ENCODE measurements around the gene TMEM184A. TPM values are rescaled to one million over a fixed set of nuclear protein-coding genes. Genes with fewer than 3 reads are reported as not detected.

Gene TMEM184A
- total and polyA plus RNA-seq, 9 donors = 0.45 to 4.2 (median 0.57) TPM

DNA sequence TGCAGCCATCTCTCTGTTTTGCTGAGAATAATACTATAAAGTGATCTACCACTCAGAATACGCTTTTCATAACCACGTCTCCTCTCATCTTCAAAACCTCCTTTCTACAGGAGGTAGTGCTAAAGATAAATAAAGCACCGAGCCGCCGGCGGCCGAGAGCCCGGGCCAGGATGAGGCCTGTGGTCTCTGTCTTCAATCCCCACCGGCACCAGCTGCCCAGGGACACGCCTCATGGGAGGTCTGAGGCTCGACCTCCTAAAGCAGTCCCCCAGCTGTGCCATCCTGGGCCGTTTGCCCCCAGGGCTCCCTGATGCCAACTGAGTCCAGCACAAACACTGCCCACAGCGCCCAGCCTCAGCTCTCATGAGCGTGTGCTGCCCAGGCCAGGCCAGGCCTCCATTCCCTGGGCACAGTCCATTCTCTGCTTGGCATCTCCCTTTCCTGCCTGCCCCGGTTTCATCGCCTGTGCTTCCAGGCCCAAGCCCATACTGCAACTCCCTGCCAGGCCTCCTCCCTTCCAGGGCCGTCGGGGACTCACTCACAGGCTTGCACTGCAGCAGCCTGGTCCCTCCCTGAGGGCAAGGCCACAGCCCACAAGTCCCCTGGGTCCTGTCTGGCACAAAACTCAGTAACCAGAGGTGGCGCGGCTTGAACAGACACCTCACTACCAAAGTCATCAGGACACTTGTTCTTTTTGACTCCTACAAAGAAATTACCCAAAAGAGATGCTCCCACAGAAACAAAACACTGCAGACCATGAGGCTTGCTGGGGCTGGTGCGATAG, 54.3 kb downstream of the TMEM184A start:
- Histone ChIP-seq H3K27me3 (ENCODE audit: control insufficient read depth, insufficient read depth, low read length) (no peaks in the 10 kb centered on the region), H3K9me3 (replicated peaks; ENCODE audit: control insufficient read depth, low read depth, low read length) (no peaks in the 10 kb centered on the region), H3K36me3 (ENCODE audit: control insufficient read depth, insufficient read depth, low read length) (peaks cover 61% of the 10 kb centered on the region), H3K4me1 (ENCODE audit: control insufficient read depth, insufficient read depth, low read length) (peaks cover 11% of the 10 kb centered on the region), H3K27ac (ENCODE audit: low read length) (no peak overlapping the region), H3K4me3 (ENCODE audit: low read length) (no peak overlapping the region)
- 89% methylated on average over 19 of the region's 21 CpGs for WGBS (ENCODE audit: insufficient coverage)
- DNase-seq = no peak

DNA sequence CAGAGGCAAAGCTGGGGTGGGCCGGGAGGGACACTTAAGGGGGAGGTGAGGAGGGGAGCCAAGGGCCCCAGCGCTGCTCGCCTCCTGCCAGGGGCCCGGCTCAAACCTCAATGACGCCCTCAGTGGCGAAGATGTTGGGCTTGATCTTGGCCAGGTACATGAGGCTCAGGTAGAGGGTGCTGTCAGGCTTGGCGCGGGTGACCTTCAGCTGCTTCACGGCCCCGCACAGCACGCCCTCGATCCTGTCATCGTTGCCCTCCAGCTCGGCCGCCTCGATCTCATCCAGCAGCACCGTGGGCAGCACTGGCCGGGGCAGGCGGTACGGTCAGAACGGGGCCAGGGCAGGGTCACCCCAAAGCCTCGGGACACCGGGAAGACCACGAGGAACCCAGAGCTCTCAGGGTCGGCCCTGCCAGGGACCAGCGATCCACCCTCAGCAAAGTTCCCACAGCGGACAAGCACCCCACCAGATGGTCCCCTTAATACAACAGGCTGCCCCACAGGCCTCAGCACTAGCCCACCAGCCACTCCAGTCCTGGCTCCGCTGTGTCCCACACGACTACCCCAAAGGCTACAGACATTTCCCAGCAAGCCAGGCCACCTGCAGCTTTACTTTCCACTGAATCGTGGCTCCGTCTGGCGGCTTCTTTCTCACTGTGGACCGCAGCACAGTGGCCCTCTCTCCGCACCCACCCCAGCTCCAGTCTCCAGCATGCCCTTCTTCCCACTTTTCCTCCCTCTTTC, 55.8 kb downstream of the TMEM184A start:
- Histone ChIP-seq H3K27ac (ENCODE audit: low read length) (no peak overlapping the region), H3K4me3 (ENCODE audit: low read length) (no peak overlapping the region), H3K36me3 (ENCODE audit: control insufficient read depth, insufficient read depth, low read length) (peaks cover 73% of the 10 kb centered on the region), H3K4me1 (ENCODE audit: control insufficient read depth, insufficient read depth, low read length) (peaks cover 10% of the 10 kb centered on the region), H3K27me3 (ENCODE audit: control insufficient read depth, insufficient read depth, low read length) (no peaks in the 10 kb centered on the region), H3K9me3 (replicated peaks; ENCODE audit: control insufficient read depth, low read depth, low read length) (no peaks in the 10 kb centered on the region)
- no peak for DNase-seq
- WGBS (ENCODE audit: insufficient coverage) = 95% methylated on average over 33 of the region's 34 CpGs

DNA sequence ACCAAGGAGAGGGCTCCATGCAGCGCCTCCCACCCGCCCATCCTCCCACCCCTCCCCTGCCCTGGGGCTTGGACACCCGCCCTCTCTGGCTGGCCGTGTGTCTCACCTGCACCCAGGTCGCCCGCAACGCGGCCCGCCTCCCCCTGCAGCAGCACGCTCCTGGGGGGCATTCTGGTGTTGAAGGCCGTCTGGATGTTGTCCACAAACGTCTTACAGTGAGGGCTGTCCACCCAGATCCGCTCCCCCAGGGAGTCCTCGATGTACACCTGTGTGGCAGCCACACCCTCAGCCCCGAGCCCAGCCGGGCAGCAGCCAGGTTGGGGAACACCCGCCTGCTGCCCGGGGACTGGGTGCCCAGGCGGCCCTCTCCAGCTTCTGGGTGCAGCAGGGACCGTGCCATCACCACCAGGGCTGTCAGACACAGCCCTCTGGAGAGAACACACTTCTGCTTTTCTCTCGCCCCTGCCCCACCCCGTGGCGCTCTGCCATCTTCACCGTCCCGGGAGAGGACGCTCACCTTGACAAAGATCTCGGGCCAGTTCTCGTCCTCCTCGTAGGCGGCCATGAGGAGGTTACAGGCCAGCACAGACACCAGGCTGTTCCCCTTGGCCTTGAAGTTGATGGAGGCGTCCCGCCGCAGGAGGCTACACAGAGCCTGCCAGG, 56.5 kb downstream of the TMEM184A start:
- Histone ChIP-seq H3K4me3 (ENCODE audit: low read length) (no peak overlapping the region), H3K36me3 (ENCODE audit: control insufficient read depth, insufficient read depth, low read length) (peaks cover 78% of the 10 kb centered on the region), H3K27ac (ENCODE audit: low read length) (no peak overlapping the region), H3K9me3 (replicated peaks; ENCODE audit: control insufficient read depth, low read depth, low read length) (no peaks in the 10 kb centered on the region), H3K4me1 (ENCODE audit: control insufficient read depth, insufficient read depth, low read length) (peaks cover 10% of the 10 kb centered on the region), H3K27me3 (ENCODE audit: control insufficient read depth, insufficient read depth, low read length) (no peaks in the 10 kb centered on the region)
- 92% methylated on average over 31 of the region's 33 CpGs for WGBS (ENCODE audit: insufficient coverage)
- DNase-seq = no peak

DNA sequence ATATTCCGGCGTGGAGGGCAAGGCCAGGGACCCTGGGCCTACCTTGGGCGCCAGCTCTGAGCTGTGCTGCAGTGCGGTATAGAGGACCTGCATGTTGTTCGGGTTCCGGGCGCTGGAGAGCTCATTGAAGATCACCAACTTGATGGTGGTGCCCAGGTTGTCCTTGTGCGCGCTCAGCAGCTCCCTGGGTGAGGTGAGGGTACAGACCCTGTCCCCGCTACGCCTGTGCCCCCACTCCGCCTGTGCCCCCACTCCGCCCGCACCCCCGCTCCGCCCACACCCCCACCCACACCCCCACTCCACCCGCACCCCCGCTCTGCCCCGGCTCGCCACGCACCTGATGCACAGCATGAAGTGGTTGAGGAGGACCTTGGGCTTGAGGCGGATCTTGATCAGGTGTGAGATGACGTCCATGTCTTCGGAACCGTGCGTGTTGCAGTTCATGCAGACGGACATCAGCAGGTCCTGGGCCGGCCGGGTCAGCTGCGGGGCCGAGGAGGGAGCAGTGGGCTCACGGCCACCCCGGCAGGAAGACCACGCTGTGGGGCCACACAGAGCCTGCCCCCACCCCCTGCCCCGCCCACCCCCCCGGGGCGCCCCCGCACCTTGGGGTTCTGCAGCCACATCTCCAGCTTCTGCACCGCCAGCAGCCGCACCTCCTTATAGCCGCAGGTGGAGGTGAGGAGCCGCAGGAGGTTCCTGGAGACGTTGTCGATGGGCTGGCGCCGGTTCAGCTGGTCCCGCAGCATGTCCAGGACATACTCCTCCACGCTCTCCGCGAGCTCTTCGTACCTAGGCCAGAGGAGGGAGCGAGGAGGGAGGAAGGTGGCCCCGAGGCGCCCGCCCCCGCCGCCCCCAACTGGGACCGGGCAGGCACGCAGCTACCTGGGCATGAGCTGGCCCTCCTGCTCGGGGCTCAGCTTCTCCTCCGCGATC, 57.4 kb downstream of the TMEM184A start:
- Histone ChIP-seq H3K9me3 (replicated peaks; ENCODE audit: control insufficient read depth, low read depth, low read length) (no peaks in the 10 kb centered on the region), H3K36me3 (ENCODE audit: control insufficient read depth, insufficient read depth, low read length) (peaks cover 86% of the 10 kb centered on the region), H3K27ac (ENCODE audit: low read length) (no peak overlapping the region), H3K27me3 (ENCODE audit: control insufficient read depth, insufficient read depth, low read length) (no peaks in the 10 kb centered on the region), H3K4me3 (ENCODE audit: low read length) (no peak overlapping the region), H3K4me1 (ENCODE audit: control insufficient read depth, insufficient read depth, low read length) (peaks cover 10% of the 10 kb centered on the region)
- 95% methylated on average over 34 of the region's 62 CpGs for WGBS (ENCODE audit: insufficient coverage)
- no peak for DNase-seq

DNA sequence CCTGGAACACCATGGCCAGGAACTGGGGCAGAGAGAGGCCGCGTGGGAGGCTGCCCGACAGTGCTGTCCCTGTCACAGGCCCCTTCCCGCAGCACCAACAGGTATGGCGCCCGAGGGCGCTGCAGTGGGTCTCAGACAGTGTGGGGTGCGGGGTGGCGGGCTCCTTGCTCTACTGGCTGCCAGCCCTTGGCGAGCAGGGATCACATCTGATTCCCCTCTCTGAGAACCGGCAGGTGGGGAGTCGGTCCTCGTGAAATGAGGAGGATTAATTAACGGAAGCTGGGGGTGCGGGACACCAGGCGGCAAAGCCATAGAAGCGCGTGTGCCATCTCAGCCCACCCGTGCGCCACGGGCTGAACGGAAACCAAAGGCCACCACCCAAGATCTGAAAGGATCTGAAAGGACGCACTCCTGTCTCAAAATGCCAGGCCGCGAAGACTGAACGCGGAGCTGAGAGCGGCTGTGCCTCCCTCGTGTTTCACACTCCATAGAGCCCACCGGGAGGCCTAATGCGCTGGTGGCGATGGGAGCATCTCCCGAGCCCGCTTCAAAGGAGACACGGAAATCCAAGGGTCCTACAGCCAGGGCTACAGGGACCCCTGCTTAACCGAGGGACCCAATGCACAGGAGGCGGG, 58.6 kb downstream of the TMEM184A start:
- DNase-seq = no peak
- Histone ChIP-seq H3K4me1 (ENCODE audit: control insufficient read depth, insufficient read depth, low read length) (no peaks in the 10 kb centered on the region), H3K4me3 (ENCODE audit: low read length) (no peak overlapping the region), H3K27me3 (ENCODE audit: control insufficient read depth, insufficient read depth, low read length) (no peaks in the 10 kb centered on the region), H3K27ac (ENCODE audit: low read length) (no peak overlapping the region), H3K9me3 (replicated peaks; ENCODE audit: control insufficient read depth, low read depth, low read length) (no peaks in the 10 kb centered on the region), H3K36me3 (ENCODE audit: control insufficient read depth, insufficient read depth, low read length) (peaks cover 86% of the 10 kb centered on the region)
- WGBS (ENCODE audit: insufficient coverage) = 95% methylated on average over 37 of the region's 37 CpGs

DNA sequence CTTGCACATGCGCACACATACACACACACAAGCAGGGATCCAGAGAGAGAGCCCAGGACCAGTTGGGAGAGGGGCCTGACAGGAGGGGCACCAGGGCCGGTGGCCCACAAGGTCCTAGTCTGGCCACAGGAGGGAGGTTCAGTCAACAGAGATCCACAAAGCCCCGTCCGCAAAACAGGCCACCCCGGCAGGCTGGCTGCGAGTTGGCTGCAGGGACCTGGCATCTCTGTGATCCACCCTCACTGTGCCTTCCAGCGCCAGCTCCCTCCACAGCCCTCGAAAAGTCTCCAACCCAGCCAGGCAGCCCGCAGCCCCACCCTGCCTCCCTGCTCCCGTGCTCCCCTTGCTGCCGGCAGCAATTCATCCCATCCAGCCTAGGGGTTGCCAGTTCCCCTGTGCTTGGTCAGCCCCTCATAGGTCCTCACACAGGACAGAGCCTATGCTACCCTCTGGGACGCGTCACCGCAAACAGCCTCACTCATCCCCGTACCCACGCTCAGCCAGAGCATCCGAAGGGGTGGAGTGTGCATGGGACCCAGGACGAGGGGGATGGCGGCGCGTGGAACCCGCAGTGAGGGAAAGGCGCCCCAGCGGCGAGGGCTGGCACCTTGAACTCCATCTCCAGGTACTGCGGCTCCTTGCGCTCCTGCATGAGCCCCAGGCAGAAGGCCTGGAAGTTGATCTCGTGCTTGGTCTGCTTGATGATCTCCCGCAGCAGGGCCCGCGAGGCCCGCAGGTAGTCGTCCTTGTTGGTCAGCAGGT, 59.3 kb downstream of the TMEM184A start:
- no peaks in the 10 kb centered on the region for H3K9me3 ChIP-seq (replicated peaks; ENCODE audit: control insufficient read depth, low read depth, low read length)
- peaks cover 86% of the 10 kb centered on the region for H3K36me3 ChIP-seq (ENCODE audit: control insufficient read depth, insufficient read depth, low read length)
- DNase-seq = no peak
- H3K27me3 ChIP-seq (ENCODE audit: control insufficient read depth, insufficient read depth, low read length) = no peaks in the 10 kb centered on the region
- H3K4me3 ChIP-seq (ENCODE audit: low read length) = no peak overlapping the region
- WGBS (ENCODE audit: insufficient coverage) = 94% methylated on average over 32 of the region's 33 CpGs
- no peak overlapping the region for H3K27ac ChIP-seq (ENCODE audit: low read length)
- no peaks in the 10 kb centered on the region for H3K4me1 ChIP-seq (ENCODE audit: control insufficient read depth, insufficient read depth, low read length)

DNA sequence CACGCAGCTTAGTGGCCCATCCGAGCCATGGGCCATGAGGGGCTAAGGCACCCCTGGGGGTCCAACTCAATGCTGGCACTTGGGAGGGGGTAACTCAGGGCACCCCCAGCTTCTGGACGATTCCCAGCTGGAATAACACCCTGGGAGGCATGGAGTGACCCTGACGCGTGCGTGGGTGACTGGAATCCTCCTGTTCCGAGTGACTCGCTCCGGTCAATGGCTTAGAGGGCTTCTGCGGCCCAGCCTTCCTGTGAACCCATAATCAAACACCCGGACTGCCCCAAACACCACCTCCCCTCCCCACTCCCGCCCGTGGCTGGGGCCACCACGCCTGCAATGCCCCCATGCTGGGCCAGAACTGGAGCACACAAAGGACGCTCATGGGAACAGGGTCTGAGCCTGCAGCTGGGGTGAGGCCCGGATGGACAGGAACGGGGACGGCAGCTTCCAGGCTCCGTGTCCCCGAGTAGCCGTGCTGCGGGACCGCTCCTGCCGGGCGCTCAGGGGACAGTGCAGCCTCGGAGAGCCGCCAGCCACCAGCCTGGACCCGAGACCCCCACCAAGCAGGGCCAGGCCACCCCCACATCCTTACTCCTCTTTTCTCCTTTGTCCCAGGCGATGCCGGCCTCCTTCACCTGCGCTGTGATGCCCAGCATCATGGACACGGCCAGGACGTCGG, 60.3 kb downstream of the TMEM184A start:
- Histone ChIP-seq H3K4me3 (ENCODE audit: low read length) (no peak overlapping the region), H3K36me3 (ENCODE audit: control insufficient read depth, insufficient read depth, low read length) (peaks cover 81% of the 10 kb centered on the region), H3K27ac (ENCODE audit: low read length) (no peak overlapping the region), H3K27me3 (ENCODE audit: control insufficient read depth, insufficient read depth, low read length) (no peaks in the 10 kb centered on the region), H3K9me3 (replicated peaks; ENCODE audit: control insufficient read depth, low read depth, low read length) (no peaks in the 10 kb centered on the region), H3K4me1 (ENCODE audit: control insufficient read depth, insufficient read depth, low read length) (no peaks in the 10 kb centered on the region)
- 88% methylated on average over 32 of the region's 34 CpGs for WGBS (ENCODE audit: insufficient coverage)
- no peak for DNase-seq

DNA sequence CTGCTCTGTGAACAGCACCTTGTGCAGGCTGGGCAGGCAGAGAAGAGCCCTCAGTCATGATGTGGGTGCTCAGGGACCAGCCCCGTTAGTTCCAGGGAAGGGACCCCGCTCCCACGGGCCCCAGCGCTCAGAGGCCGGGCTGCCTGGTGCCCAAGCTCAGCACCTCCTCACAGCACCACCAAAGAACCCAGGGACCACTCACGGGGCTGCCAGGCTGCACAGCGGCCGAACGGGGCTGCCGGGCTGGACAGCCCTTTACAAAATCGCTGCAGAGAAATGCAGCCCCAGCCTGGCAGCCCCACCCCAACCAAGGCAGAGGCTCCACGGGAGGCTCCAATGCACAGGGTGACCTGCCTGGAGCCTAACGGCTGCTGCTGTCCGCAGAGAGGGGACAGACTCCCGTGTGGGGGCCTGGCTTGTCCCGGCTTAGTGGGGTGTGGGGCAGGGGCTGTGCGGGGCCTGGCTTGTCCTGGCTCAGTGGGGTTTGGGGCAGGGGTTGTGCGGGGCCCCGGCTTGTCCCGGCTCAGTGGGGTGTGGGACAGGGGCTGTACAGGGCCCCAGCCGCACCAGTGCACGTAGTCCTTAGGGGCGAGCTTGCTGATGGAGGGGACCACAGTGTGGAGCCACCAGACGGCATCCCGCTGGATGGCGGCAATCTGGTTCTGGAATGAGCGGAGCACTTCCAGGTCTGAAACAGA, 61.0 kb downstream of the TMEM184A start:
- no peak overlapping the region for H3K27ac ChIP-seq (ENCODE audit: low read length)
- H3K36me3 ChIP-seq (ENCODE audit: control insufficient read depth, insufficient read depth, low read length) = peaks cover 81% of the 10 kb centered on the region
- WGBS (ENCODE audit: insufficient coverage) = 92% methylated on average over 18 of the region's 27 CpGs
- no peaks in the 10 kb centered on the region for H3K27me3 ChIP-seq (ENCODE audit: control insufficient read depth, insufficient read depth, low read length)
- H3K4me3 ChIP-seq (ENCODE audit: low read length) = no peak overlapping the region
- no peaks in the 10 kb centered on the region for H3K9me3 ChIP-seq (replicated peaks; ENCODE audit: control insufficient read depth, low read depth, low read length)
- no peak for DNase-seq
- no peaks in the 10 kb centered on the region for H3K4me1 ChIP-seq (ENCODE audit: control insufficient read depth, insufficient read depth, low read length)
